H9 (cell line): ENCODE data around the gene NEDD4L. TPM values are rescaled to one million over a fixed set of nuclear protein-coding genes. Genes with fewer than 3 reads are reported as not detected.
"Not testable (repeated sequence)": the region's sequence is repeated elsewhere in the genome, so short reads cannot be mapped to it uniquely, and the experiment has no call there.

Experiments used
- DNase-seq: peaks from one replicate; pipeline ENCODE4 v3.0.0-alpha.2; 2017
- H2AFZ ChIP-seq: one replicate; pipeline ENCODE4 v1.6.1; 2013; ENCODE audit warnings: mild to moderate bottlenecking, low read length, control low read depth, moderate library complexity
- H2AK5ac ChIP-seq: 2 replicates; pipeline ENCODE4 v1.6.1; 2013; ENCODE audit warnings: low read length, control low read depth, mixed read lengths; ENCODE audit not compliant: insufficient read length
- H2BK120ac ChIP-seq: one replicate; pipeline ENCODE4 v1.6.1; 2013; ENCODE audit warnings: low read depth, mild to moderate bottlenecking, low read length, control low read depth, inconsistent platforms; ENCODE audit not compliant: poor library complexity, severe bottlenecking
- H2BK12ac ChIP-seq: 2 replicates; pipeline ENCODE4 v1.6.1; 2013; ENCODE audit warnings: low read length, control low read depth, mixed read lengths, low read depth; ENCODE audit not compliant: insufficient read length
- H2BK15ac ChIP-seq: 2 replicates; pipeline ENCODE4 v1.6.1; 2013; ENCODE audit warnings: low read depth, low read length, control low read depth
- H2BK20ac ChIP-seq: one replicate; pipeline ENCODE4 v1.6.1; 2013; ENCODE audit warnings: low read depth, mild to moderate bottlenecking, low read length, control low read depth, inconsistent platforms; ENCODE audit not compliant: poor library complexity, severe bottlenecking
- H2BK5ac ChIP-seq: 2 replicates; pipeline ENCODE4 v1.6.1; 2013; ENCODE audit warnings: low read length, control low read depth, mixed read lengths; ENCODE audit not compliant: insufficient read length
- H3K14ac ChIP-seq: 2 replicates; pipeline ENCODE4 v1.6.1; 2013; ENCODE audit warnings: low read length, control low read depth; ENCODE audit not compliant: insufficient read depth
- H3K18ac ChIP-seq: 2 replicates; pipeline ENCODE4 v1.6.1; 2013; ENCODE audit warnings: low read depth, mild to moderate bottlenecking, mixed read lengths, low read length, control low read depth; ENCODE audit not compliant: insufficient read length
- H3K23ac ChIP-seq: 2 replicates; pipeline ENCODE4 v1.6.1; 2013; ENCODE audit warnings: low read length, control low read depth, mixed read lengths, low read depth; ENCODE audit not compliant: insufficient read length
- H3K23me2 ChIP-seq: 2 replicates; pipeline ENCODE4 v1.6.1; 2013; ENCODE audit warnings: low read depth, mild to moderate bottlenecking, mixed read lengths, low read length, control low read depth; ENCODE audit not compliant: insufficient read length, poor library complexity, severe bottlenecking
- H3K27ac ChIP-seq: 2 replicates; pipeline ENCODE4 v1.5.1; 2013; ENCODE audit warnings: low read length, control low read depth, mixed read lengths, low read depth; ENCODE audit not compliant: insufficient read length
- H3K27me3 ChIP-seq: 2 replicates; pipeline ENCODE4 v1.6.1; 2013; ENCODE audit warnings: low read length, control low read depth, inconsistent platforms; ENCODE audit not compliant: insufficient read depth
- H3K4ac ChIP-seq: 2 replicates; pipeline ENCODE4 v1.6.1; 2013; ENCODE audit warnings: low read depth, mild to moderate bottlenecking, control low read depth, inconsistent platforms, low read length, moderate library complexity
- H3K4me1 ChIP-seq: 2 replicates; pipeline ENCODE4 v1.6.1; 2013; ENCODE audit warnings: low read length, control low read depth, inconsistent platforms; ENCODE audit not compliant: insufficient read depth
- H3K4me2 ChIP-seq: 2 replicates; pipeline ENCODE4 v1.6.1; 2013; ENCODE audit warnings: low read length, control low read depth, mixed read lengths; ENCODE audit not compliant: insufficient read length, insufficient read depth
- H3K56ac ChIP-seq: 2 replicates; pipeline ENCODE4 v1.6.1; 2013; ENCODE audit warnings: low read depth, mild to moderate bottlenecking, mixed read lengths, low read length, control low read depth; ENCODE audit not compliant: insufficient read length
- H3K79me1 ChIP-seq: 2 replicates; pipeline ENCODE4 v1.6.1; 2013; ENCODE audit warnings: low read depth, mild to moderate bottlenecking, moderate library complexity, low read length, control low read depth, inconsistent platforms; ENCODE audit not compliant: insufficient read depth, poor library complexity, severe bottlenecking
- H3K79me2 ChIP-seq: 2 replicates; pipeline ENCODE4 v1.6.1; 2013; ENCODE audit warnings: low read length, control low read depth, inconsistent platforms; ENCODE audit not compliant: insufficient read depth
- H3K9ac ChIP-seq: 2 replicates; pipeline ENCODE4 v1.6.1; 2013; ENCODE audit warnings: low read length, control low read depth, mixed read lengths; ENCODE audit not compliant: insufficient read length; ENCODE audit errors: extremely low read depth
- H3K9me3 ChIP-seq: one replicate; pipeline ENCODE4 v1.6.1; 2013; ENCODE audit warnings: low read depth, low read length, inconsistent platforms; ENCODE audit not compliant: control insufficient read depth
- H3T11ph ChIP-seq: one replicate; pipeline ENCODE4 v1.6.1; 2013; ENCODE audit warnings: mild to moderate bottlenecking, low read length, control low read depth, inconsistent platforms
- H4K20me1 ChIP-seq: one replicate; pipeline ENCODE4 v1.6.1; 2013; ENCODE audit not compliant: control insufficient read depth, insufficient read length, insufficient read depth
- H4K5ac ChIP-seq: 2 replicates; pipeline ENCODE4 v1.6.1; 2013; ENCODE audit warnings: low read depth, mild to moderate bottlenecking, mixed read lengths, low read length, control low read depth; ENCODE audit not compliant: insufficient read length
- H4K8ac ChIP-seq: replicated peaks from 2 replicates; pipeline ENCODE4 v1.6.1; 2013; ENCODE audit warnings: low read length, control low read depth, mixed read lengths, low read depth; ENCODE audit not compliant: insufficient read length
- H4K91ac ChIP-seq: 2 replicates; pipeline ENCODE4 v1.6.1; 2013; ENCODE audit warnings: low read depth, mild to moderate bottlenecking, moderate library complexity, mixed read lengths, low read length, control low read depth; ENCODE audit not compliant: insufficient read length
- H3K27ac Mint-ChIP-seq, 3 experiments: 2 replicates in 2 of 3; 3 replicates in 1 of 3; pipeline ENCODE4 v1.8.0; 2020 to 2021; ENCODE audit warnings: mixed read lengths in 3 of 3, mild to moderate bottlenecking in 1 of 3, moderate library complexity in 1 of 3
- H3K27me3 Mint-ChIP-seq: 2 replicates; pipeline ENCODE4 v1.8.0; 2021; ENCODE audit warnings: low read depth, mild to moderate bottlenecking, moderate library complexity, mixed read lengths
- H3K36me3 Mint-ChIP-seq, 3 experiments: 2 replicates in 2 of 3; 3 replicates in 1 of 3; pipeline ENCODE4 v1.8.0; 2020 to 2021; ENCODE audit warnings: low read depth in 3 of 3, mixed read lengths in 3 of 3; ENCODE audit not compliant: insufficient read depth in 1 of 3
- H3K4me1 Mint-ChIP-seq, 2 experiments: 2 replicates each; pipeline ENCODE4 v1.8.0; 2020; ENCODE audit warnings: mixed read lengths in 2 of 2
- H3K4me3 Mint-ChIP-seq, 2 experiments: 2 replicates in 1 of 2; 3 replicates in 1 of 2; pipeline ENCODE4 v1.8.0; 2020 to 2021; ENCODE audit warnings: mild to moderate bottlenecking in 2 of 2, mixed read lengths in 2 of 2, moderate library complexity in 1 of 2
- H3K9me3 Mint-ChIP-seq, 2 experiments: 2 replicates in 1 of 2; 3 replicates in 1 of 2; pipeline ENCODE4 v1.8.0; 2020; ENCODE audit warnings: mild to moderate bottlenecking in 2 of 2, mixed read lengths in 2 of 2, moderate library complexity in 1 of 2
- CTCF ChIP-seq: fragments of 200-600 bp; sonication (generic); conservative IDR thresholded peaks from 3 replicates; pipeline ENCODE4 v1.8.0; 2021; ENCODE audit warnings: antibody characterized with exemption, mild to moderate bottlenecking
- WGBS: extraction: QIAGEN DNeasy Blood & Tissue Kit; methylation state at CpG from one replicate; pipeline ENCODE4 v1.1.7; 2013; ENCODE audit warnings: missing lambda C conversion rate, low lambda C conversion rate, mixed read lengths; ENCODE audit not compliant: insufficient read length; ENCODE audit errors: extremely low coverage; 5-methylcytosine and 5-hydroxymethylcytosine counted together
- total RNA-seq: library from RNA; stranded (reverse); gene quantifications from 2 replicates; pipeline ENCODE4 v1.2.1, GENCODE V29; 2021

NEDD4L gene
- total RNA-seq, 1 experiment from 2014 or later, result 76.3 TPM

- no peak for DNase-seq
Observed at GRCh38 chr18:58379443-58379842, 335.4 kb downstream of the NEDD4L start.

DNA sequence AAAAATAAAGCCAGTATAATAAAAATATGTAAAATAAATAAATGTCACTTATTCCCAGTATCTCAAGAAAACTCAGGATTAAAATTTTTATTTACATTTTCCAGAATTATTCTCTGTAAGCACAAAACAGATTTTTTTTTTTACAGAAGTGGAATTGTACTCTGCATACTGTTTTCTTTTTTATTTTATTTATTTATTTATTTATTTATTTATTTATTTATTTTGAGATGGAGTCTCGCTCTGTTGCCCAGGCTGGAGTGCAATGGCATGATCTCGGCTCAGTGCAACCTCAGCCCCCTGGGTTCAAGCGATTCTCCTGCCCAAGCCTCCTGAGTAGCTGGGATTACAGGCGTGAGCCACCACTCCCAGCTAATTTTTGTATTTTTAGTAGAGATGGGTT, 336.1 kb downstream of the NEDD4L start:
- H3K27ac ChIP-seq, H2BK5ac ChIP-seq, H3K9me3 Mint-ChIP-seq, H3K18ac ChIP-seq, H3K56ac ChIP-seq, H2AK5ac ChIP-seq, H2BK20ac ChIP-seq, H3K27ac Mint-ChIP-seq, H3K79me2 ChIP-seq, H3K27me3 ChIP-seq, H3K14ac ChIP-seq, H3K4me2 ChIP-seq, H2AFZ ChIP-seq, H3K27me3 Mint-ChIP-seq, H3K4me3 Mint-ChIP-seq, H3K4ac ChIP-seq, H3K4me1 ChIP-seq, H3K23me2 ChIP-seq, H2BK120ac ChIP-seq, DNase-seq, H3T11ph ChIP-seq, H4K5ac ChIP-seq, H2BK15ac ChIP-seq, H4K20me1 ChIP-seq, H3K9me3 ChIP-seq, H2BK12ac ChIP-seq, H4K91ac ChIP-seq, H4K8ac ChIP-seq, H3K79me1 ChIP-seq, H3K9ac ChIP-seq, H3K23ac ChIP-seq: not testable (repeated sequence)
- no CpG with 5 or more reads among the region's 4 CpGs for WGBS
- Mint-ChIP-seq H3K4me1 (peaks cover 11% of the 10 kb centered on the region in 2 experiments), H3K36me3 (peaks cover 7 to 52% (median 35%) of the 10 kb centered on the region in 3 experiments)

More at GRCh38 chr18:58379443-58379842, 335.4 kb downstream of the NEDD4L start:
- H3K4me2 ChIP-seq, result no peak overlapping the region
- Mint-ChIP-seq H3K27me3 (no peaks in the 10 kb centered on the region), H3K36me3 (peaks cover 10 to 56% (median 38%) of the 10 kb centered on the region in 3 experiments), H3K27ac (peak overlapping the region in 2 of 3 experiments; percentile 58 to 86; a peak in 4 of 7 replicates), H3K9me3 (no peaks in the 10 kb centered on the region), H3K4me1 (peaks cover 14 to 17% of the 10 kb centered on the region in 2 experiments), H3K4me3 (no peak overlapping the region)
- WGBS, result no CpG with 5 or more reads among the region's 15 CpGs
- no peak overlapping the region for H2BK120ac ChIP-seq
- no peak overlapping the region for H3K23ac ChIP-seq
- no peak overlapping the region for H4K5ac ChIP-seq
- H4K8ac ChIP-seq, result no peak overlapping the region
- no peak overlapping the region for H3K56ac ChIP-seq
- H4K91ac ChIP-seq, result no peak overlapping the region
- H2BK20ac ChIP-seq, result no peak overlapping the region
- no peak overlapping the region for H2BK5ac ChIP-seq
- no peak overlapping the region for H3K27ac ChIP-seq
- no peaks in the 10 kb centered on the region for H3K9me3 ChIP-seq
- no peak overlapping the region for H3T11ph ChIP-seq
- H2BK12ac ChIP-seq, result no peak overlapping the region
- H3K4ac ChIP-seq, result no peak overlapping the region
- H3K9ac ChIP-seq, result no peak overlapping the region
- H2AK5ac ChIP-seq, result no peak overlapping the region
- no peaks in the 10 kb centered on the region for H3K23me2 ChIP-seq
- no peak for TF ChIP-seq CTCF
- no peaks in the 10 kb centered on the region for H4K20me1 ChIP-seq
- no peak overlapping the region for H2AFZ ChIP-seq
- H2BK15ac ChIP-seq, result no peak overlapping the region; the same call in 1 of the 2 replicates
- H3K79me2 ChIP-seq, result no peaks in the 10 kb centered on the region
- no peaks in the 10 kb centered on the region for H3K27me3 ChIP-seq
- H3K18ac ChIP-seq, result no peak overlapping the region
- H3K79me1 ChIP-seq, result peaks cover 3% of the 10 kb centered on the region
- no peaks in the 10 kb centered on the region for H3K4me1 ChIP-seq
- peak overlapping the region; percentile 46; the same call in 1 of the 2 replicates for H3K14ac ChIP-seq
